Effector memory CD8-positive, alpha-beta T cell (primary cell): ENCODE data around the gene FICD.

Experiments used
- ATAC-seq: fragments of 150-1000 bp; cut with Tn5 transposase; replicated peaks from 2 replicates; pipeline ENCODE4 v1.10.0; 2021; ENCODE audit warnings: mild to moderate bottlenecking, moderate library complexity
- DNase-seq, 3 experiments: peaks; one replicate each; pipeline ENCODE4 v3.0.0; 2021
- H3K27ac Mint-ChIP-seq, 2 donors: one replicate each; pipeline ENCODE4 v1.8.0; 2022; ENCODE audit warnings: mild to moderate bottlenecking in 2 of 2, mixed read lengths in 2 of 2, moderate library complexity in 2 of 2
- H3K27me3 Mint-ChIP-seq, 2 donors: one replicate each; pipeline ENCODE4 v1.8.0; 2022; ENCODE audit warnings: mixed read lengths in 2 of 2
- H3K36me3 Mint-ChIP-seq: one replicate; pipeline ENCODE4 v1.8.0; 2022; ENCODE audit warnings: mild to moderate bottlenecking, moderate library complexity, mixed read lengths; ENCODE audit not compliant: insufficient read depth
- H3K4me1 Mint-ChIP-seq, 2 donors: one replicate each; pipeline ENCODE4 v1.8.0; 2022; ENCODE audit warnings: low read depth in 2 of 2, mixed read lengths in 2 of 2
- H3K4me3 Mint-ChIP-seq, 2 donors: one replicate each; pipeline ENCODE4 v1.8.0; 2022; ENCODE audit warnings: mild to moderate bottlenecking in 2 of 2, mixed read lengths in 2 of 2, moderate library complexity in 2 of 2
- H3K9me3 Mint-ChIP-seq, 2 donors: one replicate each; pipeline ENCODE4 v1.8.0; 2022; ENCODE audit warnings: mixed read lengths in 2 of 2

FICD gene

GRCh38 chr12:108568338-108569154 lies 53.5 kb downstream of the FICD start:
- peak; percentile 93 for ATAC-seq
- peaks cover 11 to 17% of the 10 kb centered on the region in 2 donors for H3K4me1 Mint-ChIP-seq

More at GRCh38 chr12:108568338-108569154, 53.5 kb downstream of the FICD start:
- Mint-ChIP-seq H3K27me3 (no peaks in the 10 kb centered on the region), H3K9me3 (no peaks in the 10 kb centered on the region), H3K36me3 (peaks cover 44% of the 10 kb centered on the region), H3K4me3 (peak overlapping the region; percentile 69 to 76), H3K27ac (peak overlapping the region; percentile 93 to 94)
- peak; percentile 42 to 52 (median 44) for DNase-seq
